GM20431 (cell line): ENCODE results near the gene OR11H1.
"Not testable (repeated sequence)": the region's sequence is repeated elsewhere in the genome, so short reads cannot be mapped to it uniquely, and the experiment has no call there.

Experiments
- in situ Hi-C: fragments of 300-500 bp; cut with MseI, MboI; formaldehyde crosslinking; loops from one replicate; pipeline ENCODE4 v1.15.0; 2020; ENCODE audit warnings: low sequenced_read_pairs; ENCODE audit not compliant: unreplicated experiment

OR11H1 gene, protein sequence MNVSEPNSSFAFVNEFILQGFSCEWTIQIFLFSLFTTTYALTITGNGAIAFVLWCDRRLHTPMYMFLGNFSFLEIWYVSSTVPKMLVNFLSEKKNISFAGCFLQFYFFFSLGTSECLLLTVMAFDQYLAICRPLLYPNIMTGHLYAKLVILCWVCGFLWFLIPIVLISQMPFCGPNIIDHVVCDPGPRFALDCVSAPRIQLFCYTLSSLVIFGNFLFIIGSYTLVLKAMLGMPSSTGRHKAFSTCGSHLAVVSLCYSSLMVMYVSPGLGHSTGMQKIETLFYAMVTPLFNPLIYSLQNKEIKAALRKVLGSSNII

DNA sequence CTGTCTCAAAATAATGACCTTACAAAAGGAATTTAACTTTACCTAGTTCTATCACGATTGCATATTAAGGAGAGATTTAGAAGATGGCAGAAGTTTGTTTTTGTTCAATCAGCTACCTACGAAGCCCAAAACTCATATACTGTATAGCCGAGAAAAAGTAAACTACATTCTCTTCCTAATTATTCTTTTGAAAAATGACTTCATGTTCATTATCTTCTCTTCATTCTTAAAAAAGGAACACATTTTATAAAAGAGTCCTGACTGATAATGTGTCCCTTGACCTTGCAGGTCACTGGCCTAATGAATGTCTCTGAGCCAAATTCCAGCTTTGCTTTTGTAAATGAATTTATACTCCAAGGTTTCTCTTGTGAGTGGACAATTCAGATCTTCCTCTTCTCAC, at the start of gene OR11H1:
Gene OR11H1, plus strand, starts transcription at position 301 of the 400 bp plus-strand sequence. Its CDS starts 0 bp downstream, at position 301.
- in situ Hi-C loops = not testable (repeated sequence)

DNA sequence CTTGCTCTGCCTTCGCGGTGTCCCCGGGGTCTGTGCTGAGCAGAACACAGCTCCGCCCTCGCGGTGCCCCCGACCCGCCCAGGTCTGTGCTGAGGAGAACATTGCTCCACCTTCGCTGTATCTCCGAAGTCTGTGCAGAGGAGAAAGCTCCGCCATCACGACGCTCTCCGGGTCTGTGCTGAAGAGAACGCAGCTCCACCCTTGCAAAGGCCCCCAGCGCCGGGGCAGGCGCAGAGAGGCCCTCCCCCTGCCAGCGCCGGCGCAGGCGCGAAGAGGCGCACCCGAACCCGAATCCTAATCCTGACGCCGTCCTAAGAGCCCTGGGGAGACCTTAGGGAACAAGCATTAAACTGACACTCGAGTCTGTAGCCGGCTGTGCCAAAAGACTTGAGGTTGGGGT, 18.0 kb upstream of the OR11H1 start:
- in situ Hi-C loops = not testable (repeated sequence)

DNA sequence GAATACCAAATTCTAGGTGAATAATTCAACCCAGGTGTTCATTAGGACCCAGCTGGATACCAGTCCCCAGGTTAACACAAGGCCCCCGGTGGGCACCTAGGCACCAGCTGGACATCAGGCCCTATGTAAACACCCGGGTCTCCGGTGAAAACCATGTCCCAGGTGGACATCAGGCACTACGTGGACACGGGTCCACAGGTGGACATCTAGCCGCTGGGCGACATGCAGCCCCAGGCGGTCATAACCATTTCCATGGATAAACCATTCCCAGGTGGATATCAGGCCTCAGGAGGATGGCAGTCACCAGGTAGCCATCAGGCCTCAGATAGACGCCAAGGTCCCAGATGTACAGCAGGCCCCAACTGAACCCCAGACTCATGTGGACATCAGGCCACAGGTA, 12.1 kb upstream of the OR11H1 start:
- in situ Hi-C loops = not testable (repeated sequence)

DNA sequence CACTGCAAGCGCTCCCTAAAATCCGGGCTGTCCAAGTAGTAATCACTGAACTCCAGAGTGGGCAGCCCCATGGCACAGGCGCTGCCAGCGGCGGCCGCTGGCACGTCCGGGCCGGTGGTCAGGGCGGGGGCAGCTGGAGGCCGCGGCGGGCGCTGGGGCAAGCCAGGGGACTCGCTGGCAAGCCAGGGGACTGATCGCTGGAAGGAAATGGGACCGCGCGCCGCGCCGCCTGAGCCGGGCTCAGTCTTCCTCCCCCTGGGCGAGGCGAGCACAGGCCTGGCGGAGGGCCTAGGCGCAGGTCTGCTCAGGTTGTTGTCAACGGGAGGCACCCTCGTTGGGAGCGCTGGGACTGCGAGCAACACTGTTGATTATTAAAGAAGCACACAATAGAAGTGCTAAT, 25.8 kb downstream of the OR11H1 start:
- in situ Hi-C loops = not testable (repeated sequence)

DNA sequence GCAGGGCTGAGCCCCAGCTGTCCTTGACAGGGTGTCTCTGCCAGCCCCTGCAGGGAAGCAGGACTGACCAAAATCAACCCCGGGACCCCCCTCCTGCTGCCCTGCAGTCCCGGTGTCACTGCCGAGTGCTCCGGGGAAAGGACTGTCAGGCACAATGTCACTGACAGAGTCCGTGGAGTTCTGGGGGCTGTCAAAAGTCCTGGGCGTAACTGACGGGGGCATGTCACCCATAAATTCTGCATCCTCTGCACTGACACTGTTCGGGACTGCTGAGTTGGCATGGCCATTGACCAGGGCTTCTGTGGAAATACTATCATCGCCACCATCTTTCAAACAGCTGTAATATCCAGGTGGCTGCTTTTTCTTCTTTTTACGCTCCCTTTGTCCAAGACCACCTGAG, 35.5 kb downstream of the OR11H1 start:
- in situ Hi-C loops = not testable (repeated sequence)

DNA sequence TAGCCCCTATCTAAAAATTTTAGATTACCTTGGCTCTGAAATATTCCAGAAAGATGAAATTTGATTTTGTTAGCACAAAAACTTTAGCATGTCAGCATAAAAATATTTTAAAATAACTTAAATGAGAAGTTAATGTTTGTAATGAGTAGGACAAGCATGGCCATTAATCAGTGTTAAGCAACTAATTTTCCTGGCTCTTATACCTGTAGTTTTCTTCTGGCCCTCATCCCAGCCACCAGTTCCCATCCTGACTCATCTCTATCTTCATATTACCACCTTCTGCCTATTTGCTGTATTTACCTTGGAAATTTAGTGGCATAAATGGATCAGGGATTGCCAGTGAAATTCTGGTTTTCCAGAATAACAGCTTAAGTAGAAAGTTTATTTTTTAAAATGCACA, 37.1 kb downstream of the OR11H1 start:
- in situ Hi-C loops = not testable (repeated sequence)
